Ishikawa (cell line): ENCODE data around the gene BIN1.

Experiments used
- CEBPB ChIP-seq: IDR thresholded peaks from 2 replicates; pipeline ENCODE4 v1.6.1; 2012
- CREB1 ChIP-seq: IDR thresholded peaks from 2 replicates; pipeline ENCODE4 v1.6.1; 2012; ENCODE audit warnings: low read depth
- EGR1 ChIP-seq: IDR thresholded peaks from 2 replicates; pipeline ENCODE4 v1.6.1; 2012
- EP300 ChIP-seq: IDR thresholded peaks from 2 replicates; pipeline ENCODE4 v1.6.1; 2012; ENCODE audit warnings: borderline replicate concordance
- FOXM1 ChIP-seq: IDR thresholded peaks from 2 replicates; pipeline ENCODE4 v1.6.1; 2012; ENCODE audit warnings: low read depth, borderline replicate concordance
- NFIC ChIP-seq: IDR thresholded peaks from 2 replicates; pipeline ENCODE4 v1.6.1; 2012
- RAD21 ChIP-seq: IDR thresholded peaks from 2 replicates; pipeline ENCODE4 v1.6.1; 2012; ENCODE audit warnings: low read depth
- TAF1 ChIP-seq: IDR thresholded peaks from 2 replicates; pipeline ENCODE4 v1.6.1; 2012; ENCODE audit warnings: low read depth, mild to moderate bottlenecking
- TCF12 ChIP-seq: IDR thresholded peaks from 2 replicates; pipeline ENCODE4 v1.6.1; 2012; ENCODE audit warnings: low read depth
- TEAD4 ChIP-seq: IDR thresholded peaks from 2 replicates; pipeline ENCODE4 v1.6.1; 2012
- YY1 ChIP-seq: IDR thresholded peaks from 2 replicates; pipeline ENCODE4 v1.6.1; 2012; ENCODE audit warnings: low read depth
- ZBTB7A ChIP-seq: IDR thresholded peaks from 2 replicates; pipeline ENCODE4 v1.6.1; 2012; ENCODE audit warnings: low read depth
- TF ChIP-seq, protein P1 (sequence below): IDR thresholded peaks from 2 replicates; pipeline ENCODE4 v1.6.1; 2012; ENCODE audit warnings: low read depth, mild to moderate bottlenecking
- TF ChIP-seq, protein P2 (sequence below): IDR thresholded peaks from 2 replicates; pipeline ENCODE4 v1.6.1; 2012
- TF ChIP-seq, protein P3 (sequence below): IDR thresholded peaks from 2 replicates; pipeline ENCODE4 v1.6.1; 2012

The BIN1 gene

DNA sequence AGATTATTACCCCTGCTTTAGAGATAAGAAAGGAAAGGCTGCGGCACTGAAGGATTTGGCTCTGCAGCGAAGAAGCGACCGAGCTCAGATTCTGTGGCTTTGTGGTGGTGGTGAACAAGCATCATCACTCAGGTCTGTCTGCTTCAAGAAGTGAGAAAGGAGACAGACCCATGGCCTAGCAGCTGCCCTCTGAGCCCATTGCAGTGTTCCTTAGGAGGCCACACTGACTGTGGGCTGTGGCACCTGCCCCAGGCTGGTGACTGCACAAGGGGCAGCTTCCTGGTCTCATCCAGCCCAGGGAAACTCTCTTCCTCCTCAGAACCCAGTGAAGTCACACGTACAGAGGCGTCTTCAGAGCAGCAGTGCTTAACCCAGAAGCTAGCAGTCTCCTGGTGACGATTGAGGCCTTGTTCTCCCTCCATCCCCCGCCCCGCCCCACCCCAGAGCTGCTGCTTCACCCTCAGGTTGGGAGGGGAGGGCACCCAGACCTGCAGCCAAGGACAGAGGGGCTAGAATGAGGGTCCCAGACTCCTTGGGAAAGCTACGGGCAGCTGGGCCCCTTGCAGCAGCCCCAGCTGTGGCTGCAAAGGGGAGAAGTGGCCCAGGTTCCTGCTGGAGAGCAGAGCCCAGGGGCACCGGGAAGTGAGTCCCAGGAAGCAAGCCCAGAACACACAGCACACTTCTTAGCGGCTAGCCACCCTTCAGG, 22.2 kb downstream of the BIN1 start:
- no peak for TF ChIP-seq CREB1

DNA sequence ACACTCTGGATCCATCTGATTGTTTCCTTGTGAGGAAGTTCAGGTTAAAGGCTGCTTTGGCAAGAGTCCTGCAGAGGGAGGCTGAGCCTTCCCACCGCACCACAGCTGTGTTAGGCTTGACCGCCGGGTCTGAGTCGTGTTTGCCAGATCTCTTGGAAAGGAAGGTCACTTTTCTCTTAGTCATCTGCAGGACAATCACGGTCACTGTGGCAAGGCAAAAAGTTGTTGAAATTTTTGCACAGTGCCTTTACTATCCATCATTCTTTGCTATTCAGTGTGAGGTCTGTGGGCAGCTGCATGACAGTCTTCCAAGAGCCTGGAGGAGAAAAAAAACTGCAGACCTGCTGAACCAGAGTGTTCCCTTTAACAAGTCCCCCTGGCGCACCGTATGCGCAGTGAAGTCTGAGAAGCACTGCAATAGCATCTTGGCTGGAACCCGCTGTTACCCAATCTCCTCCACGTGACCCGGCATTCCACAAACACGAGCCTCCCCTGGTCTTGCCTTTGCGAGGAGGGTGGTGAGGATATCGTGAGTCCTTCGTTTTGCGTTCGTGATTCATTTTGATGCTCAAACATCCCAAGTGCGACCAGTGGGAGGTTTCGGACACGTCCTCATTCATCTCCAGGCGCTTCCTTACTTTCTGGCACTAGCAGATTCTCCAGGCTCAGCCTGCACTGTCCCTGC, 23.0 kb downstream of the BIN1 start:
- TF ChIP-seq EGR1 = no peak
- no peak for TF ChIP-seq CREB1
- TF ChIP-seq, protein P1, sequence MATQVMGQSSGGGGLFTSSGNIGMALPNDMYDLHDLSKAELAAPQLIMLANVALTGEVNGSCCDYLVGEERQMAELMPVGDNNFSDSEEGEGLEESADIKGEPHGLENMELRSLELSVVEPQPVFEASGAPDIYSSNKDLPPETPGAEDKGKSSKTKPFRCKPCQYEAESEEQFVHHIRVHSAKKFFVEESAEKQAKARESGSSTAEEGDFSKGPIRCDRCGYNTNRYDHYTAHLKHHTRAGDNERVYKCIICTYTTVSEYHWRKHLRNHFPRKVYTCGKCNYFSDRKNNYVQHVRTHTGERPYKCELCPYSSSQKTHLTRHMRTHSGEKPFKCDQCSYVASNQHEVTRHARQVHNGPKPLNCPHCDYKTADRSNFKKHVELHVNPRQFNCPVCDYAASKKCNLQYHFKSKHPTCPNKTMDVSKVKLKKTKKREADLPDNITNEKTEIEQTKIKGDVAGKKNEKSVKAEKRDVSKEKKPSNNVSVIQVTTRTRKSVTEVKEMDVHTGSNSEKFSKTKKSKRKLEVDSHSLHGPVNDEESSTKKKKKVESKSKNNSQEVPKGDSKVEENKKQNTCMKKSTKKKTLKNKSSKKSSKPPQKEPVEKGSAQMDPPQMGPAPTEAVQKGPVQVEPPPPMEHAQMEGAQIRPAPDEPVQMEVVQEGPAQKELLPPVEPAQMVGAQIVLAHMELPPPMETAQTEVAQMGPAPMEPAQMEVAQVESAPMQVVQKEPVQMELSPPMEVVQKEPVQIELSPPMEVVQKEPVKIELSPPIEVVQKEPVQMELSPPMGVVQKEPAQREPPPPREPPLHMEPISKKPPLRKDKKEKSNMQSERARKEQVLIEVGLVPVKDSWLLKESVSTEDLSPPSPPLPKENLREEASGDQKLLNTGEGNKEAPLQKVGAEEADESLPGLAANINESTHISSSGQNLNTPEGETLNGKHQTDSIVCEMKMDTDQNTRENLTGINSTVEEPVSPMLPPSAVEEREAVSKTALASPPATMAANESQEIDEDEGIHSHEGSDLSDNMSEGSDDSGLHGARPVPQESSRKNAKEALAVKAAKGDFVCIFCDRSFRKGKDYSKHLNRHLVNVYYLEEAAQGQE = no peak
- no peak for TF ChIP-seq FOXM1
- TF ChIP-seq YY1 = no peak
- TF ChIP-seq TEAD4 = no peak
- TF ChIP-seq, protein P2, sequence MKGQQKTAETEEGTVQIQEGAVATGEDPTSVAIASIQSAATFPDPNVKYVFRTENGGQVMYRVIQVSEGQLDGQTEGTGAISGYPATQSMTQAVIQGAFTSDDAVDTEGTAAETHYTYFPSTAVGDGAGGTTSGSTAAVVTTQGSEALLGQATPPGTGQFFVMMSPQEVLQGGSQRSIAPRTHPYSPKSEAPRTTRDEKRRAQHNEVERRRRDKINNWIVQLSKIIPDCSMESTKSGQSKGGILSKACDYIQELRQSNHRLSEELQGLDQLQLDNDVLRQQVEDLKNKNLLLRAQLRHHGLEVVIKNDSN = no peak
- TF ChIP-seq ZBTB7A = no peak
- no peak for TF ChIP-seq RAD21
- no peak for TF ChIP-seq TAF1
- no peak for TF ChIP-seq NFIC
- TF ChIP-seq EP300 = no peak
- TF ChIP-seq, protein P3, sequence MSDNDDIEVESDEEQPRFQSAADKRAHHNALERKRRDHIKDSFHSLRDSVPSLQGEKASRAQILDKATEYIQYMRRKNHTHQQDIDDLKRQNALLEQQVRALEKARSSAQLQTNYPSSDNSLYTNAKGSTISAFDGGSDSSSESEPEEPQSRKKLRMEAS = no peak
- TF ChIP-seq TCF12 = no peak

DNA sequence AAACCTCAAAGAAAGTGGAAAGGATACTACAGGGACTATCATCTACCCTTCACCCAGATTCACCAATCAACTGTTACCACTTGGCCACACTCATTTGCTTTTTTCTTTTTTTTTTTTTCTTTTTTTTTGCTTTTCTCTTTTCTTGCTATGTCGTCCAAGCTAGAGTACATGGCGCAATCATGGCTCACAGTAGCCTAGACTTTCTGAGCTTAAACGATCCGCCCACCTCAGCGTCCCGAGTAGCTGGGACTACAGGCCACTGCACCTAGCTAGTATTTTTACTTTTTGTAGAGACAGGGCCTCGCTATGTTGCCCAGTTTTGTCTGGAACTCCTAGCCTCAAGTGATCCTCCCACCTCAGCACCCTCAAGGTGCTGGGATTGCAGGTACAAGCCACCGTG, 24.0 kb downstream of the BIN1 start:
- TF ChIP-seq NFIC (no peak), EP300 (no peak), RAD21 (no peak), TAF1 (no peak), TCF12 (no peak), CREB1 (no peak), CEBPB (no peak)

DNA sequence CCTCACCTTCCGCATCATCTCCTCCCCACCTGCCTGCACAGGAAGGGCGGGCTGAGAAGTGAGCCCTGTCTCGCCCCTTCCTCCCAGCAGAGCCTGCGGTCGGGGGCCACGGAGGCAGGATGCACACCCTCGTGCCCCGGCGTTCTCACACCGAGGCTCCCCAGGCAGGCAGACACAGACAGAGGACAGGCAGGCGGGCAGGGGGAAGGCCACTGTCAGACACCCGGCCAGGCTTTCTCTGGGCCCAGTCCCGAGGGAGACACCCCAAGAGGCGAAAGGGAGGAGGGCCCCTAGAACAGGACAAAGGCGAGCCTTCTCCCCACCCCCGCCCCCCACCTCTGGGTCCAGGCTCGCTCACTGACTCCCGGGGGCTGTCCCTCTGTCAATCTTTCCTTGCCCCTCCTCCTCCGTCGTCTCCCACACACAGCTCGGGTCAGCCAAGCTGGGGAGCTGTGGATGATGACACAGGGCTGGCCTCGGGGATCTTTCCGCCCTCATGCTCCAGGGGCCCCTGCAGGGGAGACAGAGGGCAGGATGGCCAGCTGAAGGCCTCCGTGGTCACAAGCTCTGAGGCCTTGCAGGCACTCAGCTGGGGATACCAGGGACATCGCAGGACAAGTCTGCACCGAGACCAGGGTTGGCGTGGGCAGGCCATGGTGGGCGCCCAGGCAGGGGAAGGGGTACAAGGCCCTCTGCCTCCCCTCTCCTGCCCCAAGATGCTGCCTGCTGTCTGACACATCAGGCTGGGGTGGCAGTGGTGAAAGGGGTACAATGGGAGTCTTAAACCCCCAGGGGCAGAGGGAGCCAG, 24.9 kb downstream of the BIN1 start:
- TF ChIP-seq EP300 (no peak), RAD21 (no peak), NFIC (no peak), ZBTB7A (no peak)
- TF ChIP-seq, protein P2 = no peak
- TF ChIP-seq, protein P1 = no peak

DNA sequence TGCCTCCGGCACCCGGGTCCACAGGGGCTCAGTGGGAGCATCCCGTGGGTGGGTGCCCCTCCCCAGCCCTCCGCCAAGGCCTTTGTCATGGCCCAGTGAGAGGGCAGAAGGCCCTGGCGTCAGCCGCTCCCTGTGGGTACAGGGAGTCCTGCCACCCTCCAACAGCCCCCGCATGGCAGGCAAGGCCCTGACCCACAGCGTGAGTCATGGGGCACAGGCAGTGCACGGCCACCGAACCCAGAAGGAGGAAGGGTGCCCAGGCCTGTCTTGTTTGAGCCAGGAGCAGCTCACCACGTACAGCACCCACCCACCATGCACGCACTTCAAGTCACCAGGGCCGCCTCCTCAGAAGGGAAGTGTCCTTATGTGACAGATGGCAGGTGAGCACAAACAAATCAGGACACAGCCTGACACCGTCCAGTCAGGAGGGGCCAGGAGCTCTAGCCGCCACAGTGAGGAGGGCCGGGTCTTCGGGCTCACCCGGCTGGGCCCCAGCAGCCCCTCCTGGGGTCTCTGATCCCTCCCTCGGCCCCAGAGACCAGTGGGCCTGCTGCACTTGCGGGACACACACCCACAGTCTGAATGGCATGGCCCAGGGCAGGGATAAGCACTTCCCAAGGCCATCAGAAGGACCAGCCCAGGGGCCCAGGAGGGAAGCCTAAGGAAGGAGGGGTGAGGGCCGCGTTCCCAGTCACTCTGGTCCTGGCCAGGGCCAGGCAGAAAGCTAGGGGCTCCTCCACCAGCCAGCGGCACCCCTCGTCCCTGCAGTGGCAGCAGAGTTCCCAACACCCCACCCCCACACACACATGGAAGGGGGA, 25.8 kb downstream of the BIN1 start:
- TF ChIP-seq YY1 (no peak), TAF1 (no peak), EP300 (no peak), ZBTB7A (no peak), EGR1 (no peak), RAD21 (no peak), TEAD4 (no peak), NFIC (no peak)
- TF ChIP-seq, protein P2 = no peak
- TF ChIP-seq, protein P3 = no peak
- TF ChIP-seq, protein P1 = no peak
